Loucy (cell line): ENCODE results near the gene CYP2F1.

ENCODE experiments used
- CTCF ChIP-seq: fragments of 200-600 bp; sonication (generic); conservative IDR thresholded peaks from 2 replicates; pipeline ENCODE4 v1.5.1; 2014; ENCODE audit warnings: mild to moderate bottlenecking, antibody characterized with exemption, low read length
- EZH2phosphoT487 ChIP-seq: fragments of 200-600 bp; IDR thresholded peaks from 2 replicates; pipeline ENCODE4 v1.6.1; 2018; ENCODE audit warnings: antibody characterized with exemption, mild to moderate bottlenecking, moderate library complexity, borderline replicate concordance

- no peak for TF ChIP-seq CTCF
- no peak for TF ChIP-seq EZH2phosphoT487
Observed at GRCh38 chr19:41131186-41131585, 17.0 kb downstream of the CYP2F1 start.
